ENCODE results near the gene ATP4A. TPM values are rescaled to one million over a fixed set of nuclear protein-coding genes. Genes with fewer than 3 reads are reported as not detected.

The ATP4A gene
- polyA plus RNA-seq, 1 experiment: not detected

DNA sequence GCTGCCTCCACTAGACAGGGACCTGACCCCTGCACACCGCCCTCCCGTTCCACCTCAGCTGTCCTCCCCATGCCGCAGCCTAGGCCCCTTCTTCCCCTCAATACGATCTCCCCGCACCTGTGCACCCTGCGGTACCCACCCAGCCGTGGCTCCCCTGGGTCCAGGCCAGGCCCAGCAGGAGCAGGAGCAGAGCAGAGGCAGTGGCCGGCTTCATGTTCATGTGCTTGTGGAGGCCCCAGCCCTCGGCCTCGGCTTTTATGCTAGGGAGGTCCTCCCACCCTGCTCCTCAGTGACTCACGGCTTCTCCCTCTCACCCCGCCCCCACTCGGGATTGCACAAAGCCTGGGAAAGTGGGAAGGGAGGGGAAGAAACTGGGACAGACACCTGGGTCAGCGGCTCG is 61.8 kb downstream of the ATP4A start:
- Histone ChIP-seq H3K36me3 (ENCODE audit: control insufficient read depth, insufficient read depth, low read length) (no peaks in the 10 kb centered on the region), H3K27me3 (ENCODE audit: control insufficient read depth, insufficient read depth, low read length) (peaks cover 3% of the 10 kb centered on the region; the same call in 1 of the 2 replicates), H3K4me3 (ENCODE audit: low read depth, low read length) (no peak overlapping the region)
- TF ChIP-seq, protein P1, sequence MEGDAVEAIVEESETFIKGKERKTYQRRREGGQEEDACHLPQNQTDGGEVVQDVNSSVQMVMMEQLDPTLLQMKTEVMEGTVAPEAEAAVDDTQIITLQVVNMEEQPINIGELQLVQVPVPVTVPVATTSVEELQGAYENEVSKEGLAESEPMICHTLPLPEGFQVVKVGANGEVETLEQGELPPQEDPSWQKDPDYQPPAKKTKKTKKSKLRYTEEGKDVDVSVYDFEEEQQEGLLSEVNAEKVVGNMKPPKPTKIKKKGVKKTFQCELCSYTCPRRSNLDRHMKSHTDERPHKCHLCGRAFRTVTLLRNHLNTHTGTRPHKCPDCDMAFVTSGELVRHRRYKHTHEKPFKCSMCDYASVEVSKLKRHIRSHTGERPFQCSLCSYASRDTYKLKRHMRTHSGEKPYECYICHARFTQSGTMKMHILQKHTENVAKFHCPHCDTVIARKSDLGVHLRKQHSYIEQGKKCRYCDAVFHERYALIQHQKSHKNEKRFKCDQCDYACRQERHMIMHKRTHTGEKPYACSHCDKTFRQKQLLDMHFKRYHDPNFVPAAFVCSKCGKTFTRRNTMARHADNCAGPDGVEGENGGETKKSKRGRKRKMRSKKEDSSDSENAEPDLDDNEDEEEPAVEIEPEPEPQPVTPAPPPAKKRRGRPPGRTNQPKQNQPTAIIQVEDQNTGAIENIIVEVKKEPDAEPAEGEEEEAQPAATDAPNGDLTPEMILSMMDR (IDR thresholded peaks at IDR 0.05; ENCODE audit: insufficient read depth, low read depth, low read length): no peak
- CTCF ChIA-PET: interaction anchor here (2.7 kb wide), 1 partner anchor 8 kb away, joined by 11 read pairs; no protein-coding TSS in a partner anchor
- DNase-seq (ENCODE audit: low read depth): no peak
- POLR2A ChIA-PET: no interaction called here

DNA sequence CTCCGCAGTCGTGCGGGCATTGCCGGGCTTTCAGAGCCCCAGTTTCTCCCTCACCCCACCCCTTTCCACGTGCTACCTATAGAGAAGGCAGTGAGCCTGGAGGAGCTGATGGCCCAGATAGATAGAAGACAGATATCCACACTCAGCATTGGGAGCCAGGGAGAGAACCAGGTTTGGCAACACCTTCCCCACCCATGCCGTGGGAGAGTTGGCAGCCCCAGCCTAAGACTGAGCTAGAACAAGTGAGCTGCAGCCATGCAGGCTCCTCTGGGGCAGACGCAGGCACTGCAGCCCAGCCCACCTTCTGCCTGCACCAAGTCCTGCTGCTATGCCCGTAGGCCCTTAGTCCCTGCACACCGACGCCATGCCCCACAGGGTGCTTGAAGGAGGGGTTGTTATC is 62.8 kb downstream of the ATP4A start:
- CTCF ChIA-PET: interaction anchor here (2.7 kb wide), 1 partner anchor 10 kb away, joined by 11 read pairs; no protein-coding TSS in a partner anchor
- H3K27me3 ChIP-seq (ENCODE audit: control insufficient read depth, insufficient read depth, low read length): peaks cover 3% of the 10 kb centered on the region; the same call in 1 of the 2 replicates
- no peak for DNase-seq (ENCODE audit: low read depth)

More for the DNA sequence above, 62.8 kb downstream of the ATP4A start:
- Histone ChIP-seq H3K36me3 (ENCODE audit: control insufficient read depth, insufficient read depth, low read length) (no peaks in the 10 kb centered on the region), H3K4me3 (ENCODE audit: low read depth, low read length) (no peak overlapping the region)
- POLR2A ChIA-PET: no interaction called here
- TF ChIP-seq, protein P1 (IDR thresholded peaks at IDR 0.05; ENCODE audit: insufficient read depth, low read depth, low read length): no peak

Other genes with a start within 250 kb of the ATP4A start
- not detected in 2 replicates for gene CD22, start 234.5 kb downstream of the ATP4A start, polyA plus RNA-seq (2011; rRNA removed)
- not detected in 2 replicates for gene FFAR1, start 215.8 kb downstream of the ATP4A start, polyA plus RNA-seq (2011; rRNA removed)
- gene FFAR3, start 205.2 kb downstream of the ATP4A start, polyA plus RNA-seq (2011; rRNA removed): not detected in 2 replicates
- not detected in 2 replicates for gene GPR42, start 192.6 kb downstream of the ATP4A start, polyA plus RNA-seq (2011; rRNA removed)
- not detected in 2 replicates for gene FFAR2, start 115.4 kb downstream of the ATP4A start, polyA plus RNA-seq (2011; rRNA removed)
- gene KRTDAP, start 73.2 kb downstream of the ATP4A start, polyA plus RNA-seq (2011; rRNA removed): not detected in 2 replicates
- 1.0 and 1.5 TPM in 2 replicates for gene DMKN, start 50.0 kb downstream of the ATP4A start, polyA plus RNA-seq (2011; rRNA removed)
- gene SBSN, start 35.3 kb downstream of the ATP4A start, polyA plus RNA-seq (2011; rRNA removed): 0.70 and 1.6 TPM in 2 replicates
- gene GAPDHS, start 30.2 kb downstream of the ATP4A start, polyA plus RNA-seq (2011; rRNA removed): not detected in 2 replicates
- 167 and 200 TPM in 2 replicates for gene TMEM147, start 18.0 kb downstream of the ATP4A start, polyA plus RNA-seq (2011; rRNA removed)
- gene PMIS2, start 22.5 kb upstream of the ATP4A start, polyA plus RNA-seq (2011; rRNA removed): not detected in 2 replicates
- 2.3 and 3.9 TPM in 2 replicates for gene HAUS5, start 49.1 kb upstream of the ATP4A start, polyA plus RNA-seq (2011; rRNA removed)
- 36.8 and 52.6 TPM in 2 replicates for gene RBM42, start 65.4 kb upstream of the ATP4A start, polyA plus RNA-seq (2011; rRNA removed)
- gene ETV2, start 78.1 kb upstream of the ATP4A start, polyA plus RNA-seq (2011; rRNA removed): 0.47 and 0.54 TPM in 2 replicates
- 463 and 510 TPM in 2 replicates for gene COX6B1, start 84.7 kb upstream of the ATP4A start, polyA plus RNA-seq (2011; rRNA removed)
- 0.17 and 0.39 TPM in 2 replicates for gene UPK1A, start 102.9 kb upstream of the ATP4A start, polyA plus RNA-seq (2011; rRNA removed)
- gene ZBTB32, start 140.9 kb upstream of the ATP4A start, polyA plus RNA-seq (2011; rRNA removed): not detected in 2 replicates
- 6.1 and 13.3 TPM in 2 replicates for gene KMT2B, start 154.3 kb upstream of the ATP4A start, polyA plus RNA-seq (2011; rRNA removed)
- 1.1 and 1.9 TPM in 2 replicates for gene IGFLR1, start 178.8 kb upstream of the ATP4A start, polyA plus RNA-seq (2011; rRNA removed)
- gene U2AF1L4, start 181.8 kb upstream of the ATP4A start, polyA plus RNA-seq (2011; rRNA removed): 18.3 and 20.3 TPM in 2 replicates
- 65.4 and 76.2 TPM in 2 replicates for gene PSENEN, start 182.0 kb upstream of the ATP4A start, polyA plus RNA-seq (2011; rRNA removed)
- 8.9 and 15.0 TPM in 2 replicates for gene LIN37, start 184.9 kb upstream of the ATP4A start, polyA plus RNA-seq (2011; rRNA removed)
- gene HSPB6, start 193.4 kb upstream of the ATP4A start, polyA plus RNA-seq (2011; rRNA removed): 21.0 and 27.2 TPM in 2 replicates
- gene PROSER3, start 194.5 kb upstream of the ATP4A start, polyA plus RNA-seq (2011; rRNA removed): 6.9 and 9.4 TPM in 2 replicates
- 1.1 and 3.6 TPM in 2 replicates for gene ARHGAP33, start 211.9 kb upstream of the ATP4A start, polyA plus RNA-seq (2011; rRNA removed)
- gene PRODH2, start 249.2 kb upstream of the ATP4A start, polyA plus RNA-seq (2011; rRNA removed): not detected in 2 replicates

Measured in BJ (cell line).